AG04450 (cell line): ENCODE data around the gene SPECC1L. TPM values are rescaled to one million over a fixed set of nuclear protein-coding genes. Genes with fewer than 3 reads are reported as not detected.
A peak's percentile ranks its signal among the peaks of the same experiment; 100 is the strongest.

Experiments used
- CTCF ChIA-PET: fragments of 300-600, 350-600 bp; formaldehyde crosslinking; extraction: SDS; loops from one replicate; lab custom pipeline; 2022; ENCODE audit warnings: antibody characterized with exemption, inconsistent platforms; lab: Charles Lee
- POLR2A ChIA-PET: fragments of 350-600 bp; formaldehyde crosslinking; extraction: SDS; loops from one replicate; lab custom pipeline; 2021; ENCODE audit warnings: antibody characterized with exemption, inconsistent platforms; lab: Yijun Ruan, JAX
- DNase-seq: peaks from one replicate; pipeline ENCODE4 v3.0.0-alpha.2; 2011; ENCODE audit warnings: low read depth, low spot score
- H3K27ac ChIP-seq: one replicate; pipeline ENCODE4 v1.5.1; 2012; ENCODE audit warnings: low read depth, low read length, control low read depth
- H3K27me3 ChIP-seq: one replicate; pipeline ENCODE4 v1.6.0; 2012; ENCODE audit warnings: low read length; ENCODE audit not compliant: control insufficient read depth, insufficient read depth
- H3K4me3 ChIP-seq: 2 replicates; pipeline ENCODE4 v1.5.1; 2011; ENCODE audit warnings: mild to moderate bottlenecking, low read depth, low read length, control low read depth
- H3K9me3 ChIP-seq: 2 replicates; pipeline ENCODE4 v1.5.1; 2012; ENCODE audit warnings: low read length; ENCODE audit not compliant: control insufficient read depth, insufficient read depth
- CTCF ChIP-seq: IDR thresholded peaks from 2 replicates; pipeline ENCODE4 v1.5.1; 2011; ENCODE audit warnings: low read depth, low read length, control low read depth, inconsistent platforms
- polyA plus RNA-seq: library from polyadenylated mRNA; depleted of rRNA; stranded (reverse); fragments of >200 nt; gene quantifications from 2 replicates; pipeline ENCODE4 v1.2.3, GENCODE V29; 2011

SPECC1L gene
- polyA plus RNA-seq, 1 experiment, result 36.4 TPM

- 0 out of 2 replicates have a peak, but pooled peaks have one; percentile 19 for TF ChIP-seq CTCF
- no peak for DNase-seq
- H3K4me3 ChIP-seq, result no peak overlapping the region
- H3K9me3 ChIP-seq, result peaks cover 3% of the 10 kb centered on the region; the same call in 1 of the 2 replicates
- H3K27ac ChIP-seq, result no peak overlapping the region
- ChIA-PET POLR2A (no interaction called here), CTCF (interaction anchor here (1.2 kb wide), 1 partner anchor 18 kb away, joined by 3 read pairs; no protein-coding TSS in a partner anchor)
- no peaks in the 10 kb centered on the region for H3K27me3 ChIP-seq
Observed at GRCh38 chr22:24437741-24438328, 167.2 kb downstream of the SPECC1L start.

- Histone ChIP-seq H3K9me3 (no peaks in the 10 kb centered on the region; the same call in 1 of the 2 replicates), H3K4me3 (no peak overlapping the region), H3K27me3 (no peaks in the 10 kb centered on the region), H3K27ac (no peak overlapping the region)
- DNase-seq, result no peak
- CTCF ChIA-PET, result no interaction called here
- no peak for TF ChIP-seq CTCF
- POLR2A ChIA-PET, result no interaction called here
Observed at GRCh38 chr22:24440270-24440717, 169.7 kb downstream of the SPECC1L start.

- Histone ChIP-seq H3K27me3 (no peaks in the 10 kb centered on the region), H3K4me3 (no peak overlapping the region), H3K9me3 (no peaks in the 10 kb centered on the region; the same call in 1 of the 2 replicates), H3K27ac (no peak overlapping the region)
- TF ChIP-seq CTCF, result no peak
- POLR2A ChIA-PET, result no interaction called here
- no peak for DNase-seq
- CTCF ChIA-PET, result interaction anchor here (0.5 kb wide), 1 partner anchor 33 kb away, joined by 4 read pairs; no protein-coding TSS in a partner anchor
Observed at GRCh38 chr22:24440718-24441405, 170.2 kb downstream of the SPECC1L start.

GRCh38 chr22:24441406-24442351 lies 171.0 kb downstream of the SPECC1L start:
- POLR2A ChIA-PET, result no interaction called here
- no peak overlapping the region for H3K4me3 ChIP-seq
- no peak overlapping the region for H3K27ac ChIP-seq
- H3K27me3 ChIP-seq, result no peaks in the 10 kb centered on the region
- TF ChIP-seq CTCF, result no peak
- no peak for DNase-seq
- CTCF ChIA-PET, result interaction anchor here (0.5 kb wide), 1 partner anchor 32 kb away, joined by 4 read pairs; no protein-coding TSS in a partner anchor
- no peaks in the 10 kb centered on the region; the same call in 1 of the 2 replicates for H3K9me3 ChIP-seq
